T follicular helper cell (primary cell): Measurements from ENCODE around the gene P2RY6.
A peak's percentile ranks its signal among the peaks of the same experiment; 100 is the strongest.

ENCODE experiments used
- DNase-seq: peaks from one replicate; pipeline ENCODE4 v3.0.0-alpha.2; 2020; ENCODE audit warnings: low read depth

The P2RY6 gene

GRCh38 chr11:73297231-73297590, 25.1 kb downstream of the P2RY6 start:
- no peak for DNase-seq

GRCh38 chr11:73297702-73298101, 25.6 kb downstream of the P2RY6 start:
- DNase-seq = no peak

GRCh38 chr11:73298233-73298632, 26.1 kb downstream of the P2RY6 start:
- DNase-seq = no peak

GRCh38 chr11:73299751-73300150, 27.6 kb downstream of the P2RY6 start:
- no peak for DNase-seq

GRCh38 chr11:73306069-73306841, 34.1 kb downstream of the P2RY6 start:
- no peak for DNase-seq

DNA sequence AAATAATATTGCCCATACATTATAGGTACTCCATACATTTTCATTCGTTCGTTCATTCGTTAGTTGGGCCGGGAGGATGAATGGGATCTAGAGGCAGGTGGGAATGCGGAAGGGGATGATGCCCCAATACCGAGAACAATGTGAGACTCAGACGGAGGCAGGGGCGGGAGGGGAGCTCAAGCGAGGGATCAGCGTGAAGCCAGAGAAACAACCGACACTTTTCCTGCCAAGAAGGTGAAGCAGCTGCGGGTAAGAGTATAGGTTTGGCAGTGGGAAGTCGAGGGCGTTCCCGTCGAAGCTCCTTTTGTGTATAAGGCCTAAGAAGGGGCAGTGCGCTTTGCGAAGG, 34.8 kb downstream of the P2RY6 start:
- no peak for DNase-seq

GRCh38 chr11:73307323-73308002, 35.3 kb downstream of the P2RY6 start:
- peak; percentile 82 for DNase-seq

DNA sequence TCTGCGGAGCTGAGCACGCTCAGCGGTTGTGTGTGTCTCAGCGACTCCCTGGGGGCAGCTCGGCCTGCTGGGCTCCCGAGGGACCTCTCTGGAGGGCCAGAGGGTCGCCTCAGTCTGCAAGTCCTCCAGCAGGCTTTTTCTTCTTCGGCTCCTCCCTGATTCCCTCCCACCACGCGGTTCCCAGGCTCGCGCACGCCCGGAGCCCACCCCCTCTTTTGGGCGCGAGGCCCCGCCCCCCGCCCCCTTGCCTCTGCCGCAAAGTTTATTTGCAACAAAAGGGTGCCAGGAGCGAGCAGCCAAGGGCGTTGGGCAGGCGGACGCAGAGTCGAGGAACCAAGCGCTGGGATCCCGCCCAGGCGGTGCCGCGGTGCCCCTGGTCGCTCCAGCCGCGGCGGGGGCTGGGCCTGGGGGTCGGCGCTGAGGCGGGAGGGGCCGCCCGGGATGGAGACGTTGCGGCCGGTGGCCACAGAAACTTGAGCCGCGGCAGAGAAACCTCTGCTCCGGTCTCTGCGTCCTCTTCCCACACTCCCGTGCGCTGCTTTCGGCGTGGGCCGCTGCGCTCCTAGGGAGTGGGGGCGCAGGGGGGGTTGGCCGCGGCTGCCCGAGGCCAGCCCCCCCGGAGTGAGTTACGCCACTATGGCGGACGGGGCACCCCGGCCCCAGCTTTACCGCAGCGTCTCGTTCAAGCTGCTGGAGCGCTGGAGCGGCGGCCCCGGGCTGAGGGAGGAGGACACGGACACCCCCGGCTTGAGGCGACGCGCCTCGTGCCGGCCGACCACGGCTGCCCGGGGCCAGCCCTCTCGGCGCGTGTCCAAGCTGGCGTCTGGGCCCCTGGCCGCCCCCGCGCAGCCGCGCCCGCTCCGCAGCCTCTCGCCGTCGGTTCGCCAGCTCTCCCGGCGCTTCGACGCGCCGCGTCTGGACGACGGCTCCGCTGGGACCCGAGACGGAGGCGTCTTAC, 36.1 kb downstream of the P2RY6 start, which contains the start of gene ARHGEF17:
ARHGEF17 (plus strand) TSS at position 274 of the 958 bp plus-strand sequence; CDS start at position 637, 363 bp downstream.
- peak; percentile 7 for DNase-seq

GRCh38 chr11:73308961-73309919, 37.1 kb downstream of the P2RY6 start:
- DNase-seq = no peak

DNA sequence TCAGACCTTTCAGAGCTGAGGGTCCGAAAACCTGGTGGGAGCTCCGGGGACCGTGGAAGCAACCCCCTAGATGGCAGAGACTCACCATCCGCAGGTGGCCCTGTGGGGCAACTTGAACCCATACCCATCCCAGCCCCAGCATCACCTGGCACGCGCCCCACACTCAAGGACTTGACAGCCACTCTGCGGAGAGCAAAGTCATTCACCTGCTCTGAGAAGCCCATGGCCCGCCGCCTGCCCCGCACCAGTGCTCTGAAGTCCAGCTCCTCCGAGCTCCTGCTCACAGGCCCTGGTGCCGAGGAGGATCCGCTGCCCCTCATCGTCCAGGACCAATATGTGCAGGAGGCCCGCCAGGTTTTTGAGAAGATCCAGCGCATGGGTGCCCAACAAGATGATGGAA, 37.9 kb downstream of the P2RY6 start:
- DNase-seq = no peak

DNA sequence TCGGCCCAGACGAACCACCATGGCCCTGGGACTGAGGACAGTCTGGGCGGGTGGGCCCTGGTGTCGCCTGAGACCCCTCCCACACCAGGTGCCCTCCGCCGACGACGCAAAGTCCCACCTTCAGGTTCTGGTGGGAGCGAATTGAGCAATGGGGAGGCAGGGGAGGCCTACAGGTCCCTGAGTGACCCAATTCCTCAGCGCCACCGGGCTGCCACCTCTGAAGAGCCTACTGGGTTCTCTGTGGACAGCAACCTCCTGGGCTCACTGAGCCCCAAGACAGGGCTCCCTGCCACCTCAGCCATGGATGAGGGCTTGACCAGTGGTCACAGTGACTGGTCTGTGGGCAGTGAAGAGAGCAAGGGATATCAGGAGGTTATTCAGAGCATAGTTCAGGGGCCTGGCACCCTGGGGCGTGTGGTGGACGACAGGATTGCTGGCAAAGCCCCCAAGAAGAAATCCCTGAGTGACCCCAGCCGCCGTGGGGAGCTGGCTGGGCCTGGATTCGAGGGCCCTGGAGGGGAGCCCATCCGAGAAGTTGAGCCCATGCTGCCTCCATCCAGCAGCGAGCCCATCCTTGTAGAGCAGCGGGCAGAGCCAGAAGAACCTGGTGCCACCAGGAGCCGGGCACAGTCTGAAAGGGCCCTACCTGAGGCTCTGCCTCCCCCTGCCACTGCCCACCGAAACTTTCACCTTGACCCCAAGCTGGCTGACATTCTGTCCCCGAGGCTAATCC, 38.7 kb downstream of the P2RY6 start:
- DNase-seq = no peak

- no peak for DNase-seq
These were observed 39.3 kb downstream of the P2RY6 start for GRCh38 chr11:73311394-73311869.

DNA sequence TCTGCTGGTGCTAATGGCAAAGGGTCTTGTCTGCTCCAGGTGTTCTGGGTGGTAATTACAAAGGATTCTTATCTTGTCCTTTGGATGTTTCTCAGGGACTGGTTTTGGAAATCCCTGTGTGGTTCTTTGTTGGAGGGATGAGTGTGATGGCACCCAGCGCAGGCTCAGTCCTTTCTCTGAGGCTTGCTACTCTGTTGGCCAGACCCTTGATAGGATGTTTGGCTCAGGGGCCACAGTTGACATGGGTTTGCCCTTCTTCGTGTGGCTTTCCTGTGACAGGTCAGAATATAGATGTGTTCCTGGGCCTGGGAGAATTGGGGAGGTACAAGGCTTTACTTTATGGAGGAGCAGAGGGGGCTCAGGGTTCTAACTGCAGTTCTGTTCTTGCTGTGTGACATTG, 39.9 kb downstream of the P2RY6 start:
- DNase-seq = no peak

DNA sequence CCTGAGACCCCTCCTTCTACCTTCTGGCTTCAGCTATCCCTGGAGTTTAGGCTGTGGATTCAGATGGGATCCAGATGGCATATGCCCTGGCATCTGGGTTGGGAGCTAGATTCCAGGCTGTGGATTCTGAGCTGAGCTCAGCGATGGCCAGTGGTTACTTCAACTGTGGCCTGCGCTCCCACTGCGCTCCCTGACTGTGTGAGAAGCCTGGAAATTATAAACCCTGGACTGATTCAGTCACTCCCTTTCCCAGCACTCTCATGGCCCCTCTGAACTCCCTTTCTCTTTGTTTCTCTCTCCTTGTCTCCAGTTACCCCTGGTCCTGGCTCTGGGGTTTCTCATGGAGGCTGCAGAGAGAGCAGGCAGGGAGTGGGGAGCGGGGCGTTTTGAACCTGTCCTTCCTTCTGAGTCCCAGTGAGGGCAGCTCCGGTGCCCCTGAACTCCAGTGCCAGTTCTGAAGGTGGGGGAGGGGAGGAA, 40.8 kb downstream of the P2RY6 start:
- DNase-seq = no peak

DNA sequence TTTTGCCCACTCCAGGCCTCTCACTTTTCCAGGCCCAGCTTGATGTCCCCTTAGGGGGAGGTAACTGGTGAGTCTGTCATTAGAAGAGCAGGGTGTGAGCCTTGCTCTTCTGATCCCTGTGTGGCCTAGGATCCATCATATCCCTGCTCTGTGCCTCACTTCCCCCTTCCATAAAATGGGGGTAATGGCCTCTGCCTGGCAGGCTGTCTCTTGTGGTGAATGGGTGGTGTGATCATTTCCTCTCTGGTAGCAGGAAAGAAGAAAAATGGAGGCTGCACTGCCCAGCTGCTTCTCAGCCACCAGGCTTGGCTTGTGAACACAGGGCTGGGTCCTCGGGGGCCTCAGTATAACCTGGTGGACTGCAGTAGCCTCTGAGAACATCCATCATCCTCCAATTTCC, 41.5 kb downstream of the P2RY6 start:
- no peak for DNase-seq

- no peak for DNase-seq
These were observed 42.2 kb downstream of the P2RY6 start for GRCh38 chr11:73314117-73314961.

GRCh38 chr11:73315293-73316020, 43.3 kb downstream of the P2RY6 start:
- DNase-seq = no peak

GRCh38 chr11:73316422-73316821, 44.3 kb downstream of the P2RY6 start:
- no peak for DNase-seq

GRCh38 chr11:73317373-73317772, 45.2 kb downstream of the P2RY6 start:
- DNase-seq = no peak
